CD4-positive, alpha-beta memory T cell (primary cell): ENCODE results near the gene TRIM7. TPM values are rescaled to one million over a fixed set of nuclear protein-coding genes. Genes with fewer than 3 reads are reported as not detected.
"Not testable (repeated sequence)": the region's sequence is repeated elsewhere in the genome, so short reads cannot be mapped to it uniquely, and the experiment has no call there.

Experiments
- CTCF ChIA-PET: fragments of 350-600 bp; sonication (Branson Sonifier 250); formaldehyde crosslinking; loops from one replicate; lab custom pipeline; 2021; ENCODE audit warnings: inconsistent platforms; ENCODE audit not compliant: partially characterized antibody; lab: Charles Lee
- POLR2A ChIA-PET: fragments of 350-600 bp; sonication (Branson Sonifier 250); formaldehyde crosslinking; loops from one replicate; lab custom pipeline; 2021; ENCODE audit not compliant: partially characterized antibody; lab: Charles Lee
- DNase-seq, 5 donors: peaks; one replicate each; pipeline versions ENCODE4 v3.0.0 to v3.0.0-alpha.2; 2020 to 2022; ENCODE audit warnings: mixed read lengths in 1 of 5
- H3K27ac ChIP-seq: one replicate; pipeline ENCODE4 v1.7.0; 2013; ENCODE audit warnings: low read depth, low read length
- H3K27me3 ChIP-seq: 2 replicates; pipeline ENCODE4 v1.7.0; 2013; ENCODE audit warnings: mild to moderate bottlenecking, low read length, moderate library complexity; ENCODE audit not compliant: insufficient read depth
- H3K36me3 ChIP-seq: 2 replicates; pipeline ENCODE4 v1.7.0; 2013; ENCODE audit warnings: mild to moderate bottlenecking, low read length, moderate library complexity; ENCODE audit not compliant: insufficient read depth
- H3K4me1 ChIP-seq: 2 replicates; pipeline ENCODE4 v1.7.0; 2013; ENCODE audit warnings: mild to moderate bottlenecking, low read length, moderate library complexity; ENCODE audit not compliant: insufficient read depth
- H3K4me3 ChIP-seq, 2 donors: one replicate each; pipeline ENCODE4 v1.7.0; 2013; ENCODE audit warnings: low read length in 2 of 2, mild to moderate bottlenecking in 1 of 2
- H3K9me3 ChIP-seq, 2 donors: one replicate each; pipeline ENCODE4 v1.7.0; 2013; ENCODE audit warnings: low read length in 2 of 2, control low read depth in 1 of 2; ENCODE audit not compliant: control insufficient read depth in 1 of 2
- H3K27ac Mint-ChIP-seq, 7 donors: one replicate each; pipeline ENCODE4 v1.8.0; 2020 to 2021; ENCODE audit warnings: mixed read lengths in 7 of 7, mild to moderate bottlenecking in 6 of 7, inconsistent platforms in 3 of 7, moderate library complexity in 3 of 7
- H3K27me3 Mint-ChIP-seq, 2 donors: one replicate each; pipeline ENCODE4 v1.8.0; 2020 to 2021; ENCODE audit warnings: mixed read lengths in 2 of 2
- H3K36me3 Mint-ChIP-seq, 2 donors: one replicate each; pipeline ENCODE4 v1.8.0; 2020 to 2021; ENCODE audit warnings: mixed read lengths in 2 of 2, inconsistent platforms in 1 of 2, mild to moderate bottlenecking in 1 of 2
- H3K4me1 Mint-ChIP-seq, 4 donors: one replicate each; pipeline ENCODE4 v1.8.0; 2020 to 2021; ENCODE audit warnings: mixed read lengths in 4 of 4, mild to moderate bottlenecking in 1 of 4
- H3K4me3 Mint-ChIP-seq, 8 donors: one replicate each; pipeline ENCODE4 v1.8.0; 2020 to 2021; ENCODE audit warnings: mixed read lengths in 8 of 8, mild to moderate bottlenecking in 7 of 8, moderate library complexity in 6 of 8, inconsistent platforms in 3 of 8
- H3K9me3 Mint-ChIP-seq, 8 donors: one replicate each; pipeline ENCODE4 v1.8.0; 2020 to 2021; ENCODE audit warnings: mixed read lengths in 8 of 8, mild to moderate bottlenecking in 5 of 8, inconsistent platforms in 3 of 8, moderate library complexity in 1 of 8
- intact Hi-C: fragments of 100-400 bp; cut with micrococcal nuclease; formaldehyde crosslinking; loops from one replicate; pipeline ENCODE4 v1.15.1; 2023
- microRNA-seq: library from miRNA; unstranded; fragments of <30 nt; microRNA quantifications from one replicate; pipeline ENCODE4 v1.2.0, GENCODE V29; 2021; ENCODE audit warnings: borderline replicate concordance, borderline number of aligned reads, borderline microRNAs expressed, mixed read lengths
- polyA plus RNA-seq, 2 donors: library from polyadenylated mRNA; unstranded; fragments of 300-500 nt; fragmentation: Illumina TruSeq; gene quantifications; one replicate each; pipeline ENCODE4 v1.2.3, GENCODE V29; 2021
- total RNA-seq, 2 experiments: library from RNA; stranded (reverse); gene quantifications; one replicate each; pipeline ENCODE4 v1.2.3, GENCODE V29; 2021

Gene TRIM7
- total and polyA plus RNA-seq, 4 experiments from 2014 or later = 0.63 to 4.2 (median 2.0) TPM

GRCh38 chr5:181149806-181150733 is 54.9 kb downstream of the TRIM7 start:
- Mint-ChIP-seq H3K27me3 (peaks cover 20 to 37% of the 10 kb centered on the region in 2 donors), H3K9me3 (peaks cover 0 to 2% (median 0%) of the 10 kb centered on the region in 8 donors), H3K27ac (no peak overlapping the region), H3K4me3 (no peak overlapping the region), H3K4me1 (peaks cover 0 to 6% (median 1%) of the 10 kb centered on the region in 4 donors), H3K36me3 (no peaks in the 10 kb centered on the region)
- Histone ChIP-seq H3K4me1 (peaks cover 4% of the 10 kb centered on the region), H3K36me3 (no peaks in the 10 kb centered on the region), H3K9me3 (no peaks in the 10 kb centered on the region), H3K27ac (no peak overlapping the region), H3K27me3 (no peaks in the 10 kb centered on the region), H3K4me3 (no peak overlapping the region)
- intact Hi-C loops = no loop called here
- ChIA-PET POLR2A (no interaction called here), CTCF (no interaction called here)
- DNase-seq = no peak

- Histone ChIP-seq H3K9me3 (no peaks in the 10 kb centered on the region), H3K27ac (no peak overlapping the region), H3K4me1 (peaks cover 4% of the 10 kb centered on the region), H3K4me3 (no peak overlapping the region), H3K27me3 (no peaks in the 10 kb centered on the region), H3K36me3 (no peaks in the 10 kb centered on the region)
- no peak for DNase-seq
- Mint-ChIP-seq H3K36me3 (no peaks in the 10 kb centered on the region), H3K4me1 (peaks cover 0 to 4% (median 1%) of the 10 kb centered on the region in 4 donors), H3K4me3 (no peak overlapping the region), H3K27ac (no peak overlapping the region), H3K27me3 (peaks cover 26 to 38% of the 10 kb centered on the region in 2 donors), H3K9me3 (peaks cover 0 to 2% (median 0%) of the 10 kb centered on the region in 8 donors)
- CTCF ChIA-PET = no interaction called here
- intact Hi-C loops = no loop called here
- POLR2A ChIA-PET = no interaction called here
These were observed 55.6 kb downstream of the TRIM7 start for GRCh38 chr5:181149355-181149754.

GRCh38 chr5:181146927-181147636 is 57.9 kb downstream of the TRIM7 start, which contains the start of gene OR2V2:
Gene OR2V2 (plus strand): TSS chr5:181147586. CDS start chr5:181154943, 7,357 bp downstream.
- POLR2A ChIA-PET, H3K9me3 Mint-ChIP-seq, H3K4me1 Mint-ChIP-seq, H3K4me1 ChIP-seq, H3K9me3 ChIP-seq, H3K4me3 ChIP-seq, H3K4me3 Mint-ChIP-seq, intact Hi-C loops, H3K27ac Mint-ChIP-seq, CTCF ChIA-PET, H3K36me3 Mint-ChIP-seq, H3K27me3 ChIP-seq, DNase-seq, H3K27ac ChIP-seq, H3K36me3 ChIP-seq: not testable (repeated sequence)
- peaks cover 32 to 54% of the 10 kb centered on the region in 2 donors for H3K27me3 Mint-ChIP-seq

- Mint-ChIP-seq H3K36me3 (no peaks in the 10 kb centered on the region), H3K27ac (no peak overlapping the region), H3K4me3 (no peak overlapping the region), H3K27me3 (peaks cover 37 to 59% of the 10 kb centered on the region in 2 donors), H3K4me1 (no peaks in the 10 kb centered on the region), H3K9me3 (peaks cover 0 to 13% (median 7%) of the 10 kb centered on the region in 8 donors)
- Histone ChIP-seq H3K27ac (no peak overlapping the region), H3K27me3 (no peaks in the 10 kb centered on the region), H3K4me3 (no peak overlapping the region), H3K4me1 (no peaks in the 10 kb centered on the region), H3K9me3 (no peaks in the 10 kb centered on the region), H3K36me3 (no peaks in the 10 kb centered on the region)
- no peak for DNase-seq
- intact Hi-C loops = no loop called here
- POLR2A ChIA-PET = no interaction called here
- CTCF ChIA-PET = no interaction called here
These were observed 59.9 kb downstream of the TRIM7 start for GRCh38 chr5:181145133-181145532.

Small RNA genes lying within 50 kb of the gene (microRNA-seq; reads per million reads assigned to microRNA genes)
- not detected for gene MIR4638

Other genes with a start within 250 kb of the TRIM7 start
- not detected for gene BTNL3, start 216.3 kb downstream of the TRIM7 start, total RNA-seq
- not detected for gene BTNL3, start 216.3 kb downstream of the TRIM7 start, polyA plus RNA-seq
- not detected for gene BTNL9, start 164.9 kb downstream of the TRIM7 start, total RNA-seq
- gene BTNL9, start 164.9 kb downstream of the TRIM7 start, polyA plus RNA-seq = not detected
- gene OR2V1, start 74.0 kb downstream of the TRIM7 start, total RNA-seq = not detected
- gene OR2V1, start 74.0 kb downstream of the TRIM7 start, polyA plus RNA-seq = not detected
- gene OR2V2, start 57.6 kb downstream of the TRIM7 start, total RNA-seq = not detected
- gene OR2V2, start 57.6 kb downstream of the TRIM7 start, polyA plus RNA-seq = not detected
- 10 to 100 TPM; 39.9 to 40.7 TPM for gene TRIM41, start 18.1 kb upstream of the TRIM7 start, total RNA-seq
- 1 to 10 TPM; 1.7 to 2.0 TPM for gene TRIM41, start 18.1 kb upstream of the TRIM7 start, polyA plus RNA-seq
- 1,000 to 10,000 TPM; 1,956 to 2,001 TPM for gene RACK1, start 38.7 kb upstream of the TRIM7 start, total RNA-seq
- gene RACK1, start 38.7 kb upstream of the TRIM7 start, polyA plus RNA-seq = 1,000 to 10,000 TPM; 2,065 to 2,145 TPM
- 10 to 100 TPM; 73.0 to 76.8 TPM for gene TRIM52, start 55.9 kb upstream of the TRIM7 start, total RNA-seq
- 10 to 100 TPM; 19.4 to 47.2 TPM for gene TRIM52, start 55.9 kb upstream of the TRIM7 start, polyA plus RNA-seq
- gene OR4F3, start 162.1 kb upstream of the TRIM7 start, total RNA-seq = not detected
- not detected for gene OR4F3, start 162.1 kb upstream of the TRIM7 start, polyA plus RNA-seq